Endothelial cell of umbilical vein (primary cell): ENCODE data around the gene DST. TPM values are rescaled to one million over a fixed set of nuclear protein-coding genes. Genes with fewer than 3 reads are reported as not detected.

Source experiments
- BruUV-seq: library from RNA; stranded (reverse); fragments of 400-500 nt; replicated peaks from 2 replicates; lab custom pipeline; 2021; lab: Mats Ljungman, UMichigan
- CTCF ChIA-PET: fragments of 300-600, 350-600 bp; sonication (Branson Sonifier 250); formaldehyde crosslinking; loops from one replicate; lab custom pipeline; 2021; ENCODE audit warnings: antibody characterized with exemption, inconsistent platforms; lab: Charles Lee
- POLR2A ChIA-PET: fragments of 300-600, 350-600 bp; sonication (Branson Sonifier 250); formaldehyde crosslinking; loops from one replicate; lab custom pipeline; 2021; ENCODE audit warnings: antibody characterized with exemption, inconsistent platforms; lab: Charles Lee
- DNase-seq: peaks from one replicate; pipeline ENCODE4 v3.0.0-alpha.2; 2011; ENCODE audit warnings: low read depth, low spot score
- FAIRE-seq: peaks from 2 replicates; lab custom pipeline; 2011; peaks lifted over from hg19 to GRCh38; lab: Jason Lieb, UNC
- H2AFZ ChIP-seq: 2 replicates; pipeline ENCODE4 v1.6.0; 2012; ENCODE audit warnings: low read depth, low read length, control low read depth, inconsistent platforms
- H3K27ac ChIP-seq: 2 replicates; pipeline ENCODE4 v1.5.1; 2011; ENCODE audit warnings: low read depth, mild to moderate bottlenecking, control low read depth, low read length, moderate library complexity; ENCODE audit not compliant: insufficient read depth
- H3K27me3 ChIP-seq, 2 experiments: 2 replicates each; pipeline versions ENCODE4 v1.6.0 to v1.6.1; 2011; ENCODE audit warnings: low read length in 2 of 2, mixed read lengths in 1 of 2; ENCODE audit not compliant: control insufficient read depth in 2 of 2, insufficient read depth in 2 of 2
- H3K36me3 ChIP-seq, 2 experiments: 2 replicates in 1 of 2; 3 replicates in 1 of 2; pipeline ENCODE4 v1.5.1; 2011; ENCODE audit warnings: low read length in 2 of 2, mild to moderate bottlenecking in 1 of 2, moderate library complexity in 1 of 2; ENCODE audit not compliant: control insufficient read depth in 2 of 2, insufficient read depth in 2 of 2; ENCODE audit errors: extremely low read depth in 1 of 2
- H3K4me1 ChIP-seq: 3 replicates; pipeline ENCODE4 v1.5.1; 2011; ENCODE audit warnings: mild to moderate bottlenecking, low read length; ENCODE audit not compliant: control insufficient read depth, insufficient read depth; ENCODE audit errors: extremely low read depth
- H3K4me2 ChIP-seq: 2 replicates; pipeline ENCODE4 v1.6.1; 2011; ENCODE audit warnings: low read length, control low read depth, mixed read lengths; ENCODE audit not compliant: insufficient read depth
- H3K4me3 ChIP-seq, 3 experiments: fragments of 200-600 bp in 1 of 3; sonication (generic), shearing (Covaris generic) in 1 of 3; replicated peaks in 1 of 3; 2 replicates each; pipeline ENCODE4 v1.5.1; 2011 to 2016; ENCODE audit warnings: control low read depth in 3 of 3, low read length in 3 of 3, mild to moderate bottlenecking in 2 of 3, inconsistent platforms in 1 of 3, low read depth in 1 of 3, moderate library complexity in 1 of 3; ENCODE audit not compliant: insufficient read depth in 1 of 3
- H3K79me2 ChIP-seq: 2 replicates; pipeline ENCODE4 v1.6.0; 2012; ENCODE audit warnings: low read length, inconsistent platforms; ENCODE audit not compliant: control insufficient read depth, insufficient read depth
- H3K9ac ChIP-seq: replicated peaks from 2 replicates; pipeline ENCODE3; 2011; ENCODE audit warnings: low read length, control low read depth; ENCODE audit not compliant: insufficient read depth; ENCODE audit errors: extremely low read depth
- H3K9me1 ChIP-seq: replicated peaks from 3 replicates; pipeline ENCODE4 v1.6.0; 2011; ENCODE audit warnings: mild to moderate bottlenecking, low read length; ENCODE audit not compliant: control insufficient read depth, insufficient read depth; ENCODE audit errors: extremely low read depth
- H3K9me3 ChIP-seq: replicated peaks from 2 replicates; pipeline ENCODE4 v1.5.1; 2012; ENCODE audit warnings: low read length, inconsistent platforms; ENCODE audit not compliant: control insufficient read depth, insufficient read depth
- H4K20me1 ChIP-seq: replicated peaks from 2 replicates; pipeline ENCODE3; 2011; ENCODE audit warnings: mild to moderate bottlenecking, low read length; ENCODE audit not compliant: control insufficient read depth, insufficient read depth; ENCODE audit errors: extremely low read depth
- CTCF ChIP-seq, 2 donors: IDR thresholded peaks; 1 replicate in 1 of 2; 2 replicates in 1 of 2; pipeline ENCODE4 v1.5.1; 2011; ENCODE audit warnings: low read length in 2 of 2, mild to moderate bottlenecking in 2 of 2, moderate library complexity in 2 of 2, control low read depth in 1 of 2, inconsistent platforms in 1 of 2, low read depth in 1 of 2; ENCODE audit not compliant: insufficient read depth in 1 of 2; ENCODE audit errors: extremely low read depth in 1 of 2
- EZH2 ChIP-seq: IDR thresholded peaks from 2 replicates; pipeline ENCODE4 v1.6.1; 2012; ENCODE audit warnings: borderline replicate concordance, low read depth, mild to moderate bottlenecking, moderate library complexity, low read length, inconsistent platforms; ENCODE audit not compliant: severe bottlenecking
- FOS ChIP-seq: IDR thresholded peaks from 2 replicates; pipeline ENCODE4 v1.6.1; 2011; ENCODE audit warnings: mild to moderate bottlenecking, low read length, moderate library complexity, borderline replicate concordance; ENCODE audit not compliant: insufficient read depth
- GATA2 ChIP-seq: IDR thresholded peaks from 2 replicates; pipeline ENCODE4 v1.7.0; 2011; ENCODE audit warnings: low read depth, mild to moderate bottlenecking, moderate library complexity, mixed read lengths, low read length; ENCODE audit not compliant: insufficient read length, insufficient read depth
- JUN ChIP-seq: IDR thresholded peaks from 2 replicates; pipeline ENCODE4 v1.6.1; 2011; ENCODE audit warnings: borderline replicate concordance, low read depth; ENCODE audit not compliant: insufficient read length, insufficient read depth
- MAX ChIP-seq: IDR thresholded peaks from 2 replicates; pipeline ENCODE4 v1.6.1; 2011; ENCODE audit not compliant: insufficient read depth, insufficient read length
- MYC ChIP-seq: IDR thresholded peaks from one replicate; pipeline ENCODE4 v1.6.1; 2011; ENCODE audit warnings: mild to moderate bottlenecking, low read depth, low read length
- POLR2A ChIP-seq: IDR thresholded peaks from 2 replicates; pipeline ENCODE4 v1.6.1; 2012; ENCODE audit warnings: low read depth, mild to moderate bottlenecking, control low read depth, low read length
- POLR2AphosphoS5 ChIP-seq: IDR thresholded peaks from 2 replicates; pipeline ENCODE4 v1.6.1; 2012; ENCODE audit warnings: low read depth, mild to moderate bottlenecking, control low read depth, low read length, moderate library complexity; ENCODE audit not compliant: insufficient read depth
- dilution Hi-C: fragments of 300-500 bp; cut with MboI; formaldehyde crosslinking; loops from one replicate; pipeline ENCODE4 v1.15.0; 2019; ENCODE audit warnings: low sequenced_read_pairs; ENCODE audit not compliant: extremely low pct_ligation_motif_present
- intact Hi-C: fragments of 100-400 bp; cut with micrococcal nuclease; formaldehyde crosslinking; loops from one replicate; pipeline ENCODE4 v1.10.0; 2022
- polyA plus RNA-seq, 4 experiments: library from polyadenylated mRNA; depleted of rRNA in 3 of 4; stranded (reverse) in 3 of 4; unstranded in 1 of 4; fragments of >200 nt; gene quantifications; 2 replicates each; pipeline versions ENCODE4 v1.2.1 to v1.2.3, GENCODE V29; 2011 to 2012; ENCODE audit warnings: missing spikeins in 1 of 4
- total RNA-seq: library from RNA; stranded (reverse); gene quantifications from 2 replicates; pipeline ENCODE4 v1.2.3, GENCODE V29; 2021

DST gene
- total and polyA plus RNA-seq, 2 donors (not counting 3 experiments of a cell fraction or from before 2014, with no cell fraction given), result 62.3 to 253 TPM

GRCh38 chr6:56684342-56685101, 41.8 kb upstream of the DST start:
- Histone ChIP-seq H3K4me1 (no peaks in the 10 kb centered on the region), H3K79me2 (peaks cover 15% of the 10 kb centered on the region), H3K9me1 (no peaks in the 10 kb centered on the region), H3K9ac (no peak overlapping the region), H3K27me3 (no peaks in the 10 kb centered on the region), H3K36me3 (peaks cover 0 to 2% of the 10 kb centered on the region in 2 experiments), H3K4me3 (no peak overlapping the region), H3K4me2 (no peak overlapping the region), H3K27ac (no peak overlapping the region), H3K9me3 (no peaks in the 10 kb centered on the region), H2AFZ (no peak overlapping the region), H4K20me1 (peaks cover 3% of the 10 kb centered on the region)
- FAIRE-seq (no peak), DNase-seq (no peak)
- TF ChIP-seq GATA2 (no peak), JUN (no peak), EZH2 (no peak), CTCF (IDR thresholded peaks at IDR 0.05; ENCODE audit: extremely low read depth in 1 of 2, insufficient read depth in 1 of 2, low read depth in 1 of 2, low read length in 2 of 2) (no peak), POLR2AphosphoS5 (no peak), FOS (no peak), MAX (no peak), POLR2A (no peak), MYC (no peak)
- intact Hi-C loops (no loop called here), dilution Hi-C loops (no loop called here)
- CTCF ChIA-PET, result interaction anchor here (1.0 to 1.5 kb wide), 4 partner anchors 12 to 47 kb away, joined by 3 to 6 read pairs (median 3); no protein-coding TSS in a partner anchor
- BruUV-seq, result no TSS peak
- POLR2A ChIA-PET, result no interaction called here
